ENCODE results near the gene BTBD9.

GRCh38 chr6:38175786-38176185 lies 463.9 kb downstream of the BTBD9 start:
- no peak for TF ChIP-seq CTCF (IDR thresholded peaks at IDR 0.05; ENCODE audit: extremely low read depth in 1 of 2, insufficient read depth in 1 of 2, low read depth in 1 of 2, low read length in 2 of 2)
- no peak for TF ChIP-seq JUN (IDR thresholded peaks at IDR 0.05; ENCODE audit: borderline replicate concordance, insufficient read depth, insufficient read length, low read depth)
- no peak for TF ChIP-seq POLR2AphosphoS5 (IDR thresholded peaks at IDR 0.05; ENCODE audit: insufficient read depth, low read depth, low read length)
- TF ChIP-seq EZH2 (IDR thresholded peaks at IDR 0.05; ENCODE audit: borderline replicate concordance, low read depth, low read length, severe bottlenecking): no peak
- TF ChIP-seq POLR2A (IDR thresholded peaks at IDR 0.05; ENCODE audit: low read depth, low read length): no peak
- TF ChIP-seq MAX (IDR thresholded peaks at IDR 0.05; ENCODE audit: insufficient read depth, insufficient read length): no peak

Measured in endothelial cell of umbilical vein (primary cell).